GM13977 (cell line): ENCODE measurements around the gene ATP2A1.

ENCODE experiments used
- DNase-seq: peaks from one replicate; pipeline ENCODE4 v3.0.0; 2012; ENCODE audit warnings: low spot score
- CTCF ChIP-seq: IDR thresholded peaks from 2 replicates; pipeline ENCODE4 v1.5.1; 2012; ENCODE audit warnings: mild to moderate bottlenecking, control low read depth; ENCODE audit not compliant: insufficient read depth; ENCODE audit errors: extremely low read depth, missing control alignments
- in situ Hi-C: fragments of 300-500 bp; cut with MboI; formaldehyde crosslinking; loops from one replicate; pipeline ENCODE4 v1.12.0; 2022; ENCODE audit warnings: low sequenced_read_pairs, low pct_unique_long_range_greater_than_20kb, mixed read lengths, inconsistent platforms; ENCODE audit not compliant: unreplicated experiment

The ATP2A1 gene

GRCh38 chr16:28891964-28892890 is 13.9 kb downstream of the ATP2A1 start:
- DNase-seq, result no peak
- no peak for TF ChIP-seq CTCF
- in situ Hi-C loops, result no loop called here

GRCh38 chr16:28893291-28893690 is 15.0 kb downstream of the ATP2A1 start:
- in situ Hi-C loops, result no loop called here
- no peak for TF ChIP-seq CTCF
- DNase-seq, result no peak

- TF ChIP-seq CTCF, result no peak
- in situ Hi-C loops, result no loop called here
- DNase-seq, result no peak
Measured at GRCh38 chr16:28895609-28896008, 17.3 kb downstream of the ATP2A1 start.

- no peak for DNase-seq
- in situ Hi-C loops, result no loop called here
- no peak for TF ChIP-seq CTCF
Measured at GRCh38 chr16:28897826-28898225, 19.5 kb downstream of the ATP2A1 start.

GRCh38 chr16:28898266-28898665 is 20.0 kb downstream of the ATP2A1 start:
- no peak for TF ChIP-seq CTCF
- in situ Hi-C loops, result no loop called here
- no peak for DNase-seq

GRCh38 chr16:28898942-28899341 is 20.7 kb downstream of the ATP2A1 start:
- in situ Hi-C loops, result no loop called here
- no peak for TF ChIP-seq CTCF
- DNase-seq, result no peak
